Activated CD4-positive, CD25-positive, alpha-beta regulatory T cell treated with anti-CD3 and anti-CD28 coated beads, Interleukin-2, amount 50 U/mL, for 16 hours (primary cell): ENCODE data around the gene LGI4.
A peak's percentile ranks its signal among the peaks of the same experiment; 100 is the strongest.
"Not testable (repeated sequence)": the region's sequence is repeated elsewhere in the genome, so short reads cannot be mapped to it uniquely, and the experiment has no call there.

Experiments
- DNase-seq: peaks from one replicate; pipeline ENCODE4 v3.0.0-alpha.2; 2020; ENCODE audit warnings: low read depth, low spot score

Gene LGI4

GRCh38 chr19:35141837-35142605 lies 7.2 kb upstream of the LGI4 start:
- DNase-seq, result no peak

GRCh38 chr19:35140962-35141836 lies 6.3 kb upstream of the LGI4 start:
- peak; percentile 93 for DNase-seq

- no peak for DNase-seq
Measured at GRCh38 chr19:35140207-35140961, 5.5 kb upstream of the LGI4 start.

DNA sequence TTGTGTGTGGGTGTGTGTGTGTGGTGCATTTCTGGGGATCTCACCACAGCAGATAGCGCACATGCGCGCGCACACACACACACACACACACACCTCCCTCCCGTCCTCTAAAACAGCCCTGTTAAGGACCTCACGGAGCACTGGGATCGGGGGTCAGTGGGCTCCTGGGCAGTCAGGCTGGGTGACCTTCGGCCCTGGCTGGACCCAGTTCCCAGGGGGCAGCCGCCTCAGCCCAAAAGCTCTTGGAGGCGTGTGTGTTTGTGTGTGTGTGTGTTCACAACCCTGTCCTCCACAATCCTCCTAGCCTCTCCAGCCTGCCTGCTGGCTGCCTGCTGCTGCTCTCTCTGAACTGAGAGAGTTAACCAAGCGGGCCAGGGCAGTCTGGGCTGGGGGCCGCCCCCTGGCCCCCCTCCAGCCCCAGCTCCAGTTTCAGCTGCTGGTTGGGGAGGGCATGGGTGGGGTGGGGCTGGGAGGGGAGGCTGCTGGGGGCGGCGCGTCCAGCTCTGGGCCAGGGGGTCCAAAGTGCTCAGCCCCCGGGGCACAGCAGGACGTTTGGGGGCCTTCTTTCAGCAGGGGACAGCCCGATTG lies 3.5 kb upstream of the LGI4 start, which contains the start of gene FXYD1:
Gene FXYD1 (plus strand): TSS at position 520 of the 588 bp plus-strand sequence. CDS start 1,256 bp downstream, outside the sequence.
- no peak for DNase-seq

GRCh38 chr19:35136977-35137702 lies 2.3 kb upstream of the LGI4 start:
- DNase-seq, result no peak

DNA sequence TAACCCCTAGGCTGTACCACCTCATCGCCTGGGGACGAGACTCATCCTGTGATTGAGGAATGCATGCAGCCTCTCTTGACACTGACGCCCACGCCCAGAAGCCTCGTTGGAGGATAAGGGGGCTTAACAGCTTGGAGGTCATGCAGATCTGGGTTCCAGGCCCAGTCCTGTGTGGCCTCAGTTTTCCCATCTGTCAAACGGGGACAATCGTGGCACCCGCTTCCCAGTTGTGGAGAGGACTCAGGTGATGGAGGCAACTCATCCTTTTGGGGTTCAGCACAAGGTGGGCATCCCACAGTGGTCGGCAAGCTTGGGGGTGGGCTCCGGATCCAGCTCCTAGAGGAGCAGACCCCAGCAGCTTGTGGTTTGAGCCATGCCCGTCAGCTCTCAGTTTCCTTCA lies 1.4 kb upstream of the LGI4 start:
- no peak for DNase-seq

DNA sequence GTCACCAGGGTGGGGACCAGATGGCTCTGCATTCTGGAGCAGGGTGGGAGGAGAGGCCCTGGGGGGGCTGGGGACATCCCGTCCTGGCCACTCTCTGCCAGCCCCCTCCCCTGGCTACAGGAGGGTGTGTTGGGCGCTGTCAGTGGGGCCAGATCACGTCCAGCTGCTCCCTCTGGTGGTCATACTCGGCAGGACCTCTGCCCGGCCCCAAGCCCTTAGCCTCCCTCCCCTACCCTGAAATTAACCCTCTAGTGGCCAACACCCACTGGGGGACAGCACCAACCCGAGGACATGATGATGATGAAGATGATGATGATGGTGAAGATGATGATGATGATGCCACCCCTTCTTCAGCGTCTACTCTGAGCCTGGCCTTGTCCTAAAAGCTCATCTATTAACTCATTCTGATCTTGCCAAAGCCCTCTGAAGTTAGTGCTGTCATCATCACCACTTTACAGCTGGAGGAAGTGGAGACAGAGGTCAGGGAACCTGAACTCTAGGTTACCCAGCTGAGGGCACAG lies 590 bp upstream of the LGI4 start:
- no peak for DNase-seq

- no peak for DNase-seq
Measured at GRCh38 chr19:35133826-35134225, 1.0 kb downstream of the LGI4 start.

DNA sequence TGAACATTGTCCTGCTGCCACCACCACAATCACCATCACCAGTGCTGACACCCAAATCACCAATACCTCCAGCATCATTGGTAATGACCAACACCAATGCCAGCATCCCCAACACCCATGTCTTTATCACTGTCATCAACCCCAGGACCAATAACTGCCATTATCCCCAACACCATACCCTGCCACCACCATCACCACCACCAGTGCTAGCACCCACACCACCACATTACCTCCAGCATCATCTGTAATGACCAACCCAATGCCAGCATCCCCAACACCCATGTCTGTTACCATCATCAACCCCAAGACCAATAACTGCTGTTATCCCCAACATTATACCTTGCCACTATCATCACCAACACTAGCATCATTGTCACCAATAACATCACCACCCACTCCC lies 2.6 kb downstream of the LGI4 start:
- no peak for DNase-seq

- DNase-seq, result no peak
Measured at GRCh38 chr19:35130761-35131720, 3.8 kb downstream of the LGI4 start.

- DNase-seq, result not testable (repeated sequence)
Measured at GRCh38 chr19:35129724-35130274, 5.1 kb downstream of the LGI4 start.

DNA sequence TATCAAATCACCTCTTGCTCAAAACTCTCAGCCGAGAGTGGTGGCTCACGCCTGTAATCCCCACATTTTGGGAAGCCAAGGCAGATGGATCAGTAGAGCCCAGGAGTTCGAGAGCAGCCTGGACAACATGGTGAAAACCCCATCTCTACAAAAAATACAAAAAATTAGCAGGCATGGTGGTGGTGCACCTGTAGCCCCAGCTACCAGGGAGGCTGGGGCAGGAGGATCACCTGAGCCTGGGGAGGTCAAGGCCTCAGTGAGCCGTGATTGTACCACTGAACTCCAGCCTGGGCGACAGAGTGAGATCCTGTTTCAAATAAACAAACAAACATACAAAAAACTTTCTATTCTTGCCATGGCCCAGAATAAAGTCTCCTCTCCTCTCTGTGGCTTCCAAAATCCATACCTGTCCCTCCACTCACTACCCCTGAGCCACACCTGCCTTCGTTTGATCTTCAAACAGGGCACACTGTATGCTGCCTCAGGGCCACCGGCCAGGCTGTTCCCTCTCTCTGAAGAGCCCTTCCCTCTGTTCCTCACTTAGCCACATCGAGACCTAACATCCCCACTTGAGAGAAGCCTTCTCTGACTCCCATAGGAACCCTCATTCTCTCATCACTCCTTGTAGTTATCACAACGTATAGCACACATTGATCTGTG lies 6.3 kb downstream of the LGI4 start:
- DNase-seq, result no peak

- DNase-seq, result no peak
Measured at GRCh38 chr19:35127871-35128270, 7.0 kb downstream of the LGI4 start.

- no peak for DNase-seq
Measured at GRCh38 chr19:35126624-35126959, 8.3 kb downstream of the LGI4 start.

GRCh38 chr19:35125749-35126623 lies 8.9 kb downstream of the LGI4 start:
- DNase-seq, result no peak

GRCh38 chr19:35125270-35125717 lies 9.6 kb downstream of the LGI4 start:
- no peak for DNase-seq
